ENCODE measurements around the gene TELO2.

The TELO2 gene

DNA sequence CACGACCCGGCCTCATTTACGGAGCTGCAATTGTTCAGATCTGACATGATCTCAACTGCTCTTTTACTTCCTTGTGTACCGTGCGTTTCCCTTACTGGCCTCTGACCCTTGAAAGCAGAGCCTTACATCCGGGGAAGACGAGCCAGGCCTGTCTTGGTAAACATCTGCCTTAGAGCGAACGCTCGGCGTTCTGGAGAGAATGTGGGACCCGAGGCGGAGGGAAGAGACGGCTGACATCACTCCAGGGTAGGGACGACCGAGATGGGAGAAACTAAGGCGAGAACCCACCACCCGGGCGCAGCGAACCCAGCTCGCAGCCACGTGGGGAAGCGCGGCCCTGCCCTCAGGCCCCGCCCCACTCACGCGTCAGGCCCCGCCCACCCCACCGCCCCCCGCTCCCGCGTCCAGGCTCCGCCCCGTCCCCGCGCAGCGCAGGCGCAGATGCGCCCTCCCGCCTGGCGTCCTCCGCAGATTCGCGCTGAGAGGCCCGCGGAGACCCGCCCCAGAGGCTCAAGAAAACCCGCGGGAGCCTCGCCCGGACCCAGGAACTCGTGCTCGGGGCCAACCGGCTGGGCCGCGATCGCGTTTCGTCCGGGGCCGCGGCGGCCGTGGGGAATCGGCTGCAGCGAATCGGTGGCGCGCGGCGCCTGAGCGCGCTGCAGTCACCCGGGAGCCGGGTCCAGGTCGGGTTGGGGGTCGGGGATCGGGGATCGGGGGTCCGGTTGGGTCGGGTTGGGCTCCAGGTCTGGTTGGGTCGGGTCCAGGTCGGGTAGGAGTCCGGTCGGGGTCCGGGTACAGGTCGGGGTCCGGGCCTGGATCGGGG, at the start of gene TELO2:
TELO2 (plus strand) TSS at position 438 of the 823 bp plus-strand sequence. CDS start 922 bp downstream, outside the sequence.
- peak; percentile 70 to 76 for DNase-seq (ENCODE audit: low read depth in 2 of 2)

DNA sequence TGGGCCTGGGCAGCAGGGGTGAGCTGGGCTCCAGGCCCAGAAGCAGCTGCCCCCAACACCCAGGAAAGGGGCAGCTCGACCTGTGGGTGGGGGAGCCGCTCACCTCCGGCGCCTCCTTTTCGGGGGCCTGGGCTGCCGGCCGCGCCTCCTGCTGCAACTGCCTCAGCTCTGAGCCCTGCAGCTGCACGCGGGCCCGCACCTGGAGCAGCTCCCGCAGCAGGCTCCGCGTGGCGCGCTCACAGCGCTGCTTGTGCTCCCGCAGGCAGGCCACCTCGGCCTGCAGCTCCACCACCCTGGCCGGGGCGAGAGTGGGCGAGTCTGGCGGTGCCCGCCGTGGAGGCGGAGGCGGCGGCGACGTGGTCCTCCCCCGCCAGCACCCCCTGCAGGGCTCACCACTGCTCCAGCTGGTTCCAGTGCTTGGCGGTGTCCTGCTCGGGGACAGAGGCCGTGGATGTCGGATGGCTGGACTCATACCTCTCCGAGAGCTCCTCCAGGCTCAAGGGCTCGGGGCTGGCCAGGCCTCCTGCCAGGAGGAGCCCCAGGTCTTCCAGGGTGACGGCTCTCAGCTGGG, 49.7 kb upstream of the TELO2 start:
- DNase-seq (ENCODE audit: low read depth in 2 of 2): no peak

DNA sequence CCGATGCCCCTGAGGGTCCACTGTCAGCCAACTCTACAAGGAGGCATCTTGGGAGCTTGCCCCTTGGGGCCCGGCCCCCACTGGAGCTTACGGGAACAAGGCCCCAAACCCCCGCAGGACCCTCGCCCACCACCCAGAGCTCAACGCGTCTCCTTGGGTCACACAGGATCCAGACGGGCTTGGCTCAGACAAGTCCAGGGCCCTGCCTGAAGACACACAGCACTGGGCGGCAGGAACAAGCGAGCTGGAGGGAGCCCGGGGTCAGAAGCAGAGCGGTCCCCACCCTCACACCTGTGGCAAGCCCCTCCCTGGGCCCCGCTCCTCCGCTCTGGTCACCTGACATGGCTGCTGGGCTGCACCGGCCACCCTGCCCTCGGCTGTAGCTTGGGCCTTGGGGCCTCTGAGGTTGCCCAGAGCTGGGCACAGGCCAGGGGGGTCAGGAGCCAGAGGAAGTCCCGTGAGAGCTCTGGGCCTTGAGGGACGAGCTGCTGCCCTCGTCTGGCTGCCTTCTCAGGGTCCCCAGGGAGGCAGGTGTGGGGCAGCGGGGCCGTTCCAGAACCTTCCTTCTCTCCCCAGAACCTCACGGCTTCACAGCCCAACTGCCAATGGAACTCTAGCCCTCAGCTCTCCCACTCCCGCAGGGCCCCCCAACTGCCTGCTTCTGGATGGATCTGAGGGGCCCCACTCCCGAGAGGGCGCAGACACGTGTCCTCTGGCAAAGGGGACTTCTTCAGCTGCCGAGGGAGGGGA, 49.0 kb upstream of the TELO2 start, which contains the start of gene CCDC154:
CCDC154 (minus strand) TSS at position 577 of the 750 bp plus-strand sequence; CDS start at position 343, 234 bp downstream.
- DNase-seq (ENCODE audit: low read depth in 2 of 2): no peak

DNA sequence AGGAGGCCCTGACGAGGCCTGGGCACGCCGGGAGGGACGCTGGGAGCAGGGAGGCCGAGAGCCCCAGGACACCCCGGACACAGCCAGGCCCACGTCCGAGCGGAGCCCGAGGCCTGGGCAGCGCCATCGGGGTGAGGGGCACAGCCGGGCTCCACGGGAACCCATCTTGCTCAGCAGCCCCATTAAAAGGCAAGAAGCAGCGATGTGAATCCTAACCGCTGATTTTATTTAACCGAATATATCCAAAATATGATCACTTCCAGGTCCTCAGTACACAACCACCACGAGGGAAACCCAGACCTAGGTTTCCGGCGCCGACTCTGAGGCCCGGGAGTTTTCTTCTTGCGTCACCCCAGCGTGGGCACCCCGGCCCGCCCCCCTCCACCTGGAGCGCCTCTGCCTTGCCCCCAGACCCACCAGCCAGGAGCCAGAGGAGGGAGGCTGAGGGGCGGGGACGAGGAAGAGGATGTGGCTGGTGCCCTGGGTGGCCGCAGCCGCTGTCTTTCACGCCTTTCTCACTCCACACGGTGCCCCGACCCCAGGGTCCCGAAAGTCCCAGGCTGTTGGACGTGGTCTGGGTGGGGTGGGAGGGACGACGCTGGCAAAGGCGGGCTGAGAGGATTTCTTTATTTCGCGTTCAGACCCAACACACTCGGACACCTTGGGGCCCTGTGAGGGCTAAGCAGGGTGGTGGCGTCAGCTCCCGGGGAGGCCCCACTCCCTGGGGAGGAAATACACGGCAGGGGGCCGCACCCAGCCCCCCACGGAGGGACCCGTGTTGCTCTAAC, 48.2 kb upstream of the TELO2 start:
- no peak for DNase-seq (ENCODE audit: low read depth in 2 of 2)

DNA sequence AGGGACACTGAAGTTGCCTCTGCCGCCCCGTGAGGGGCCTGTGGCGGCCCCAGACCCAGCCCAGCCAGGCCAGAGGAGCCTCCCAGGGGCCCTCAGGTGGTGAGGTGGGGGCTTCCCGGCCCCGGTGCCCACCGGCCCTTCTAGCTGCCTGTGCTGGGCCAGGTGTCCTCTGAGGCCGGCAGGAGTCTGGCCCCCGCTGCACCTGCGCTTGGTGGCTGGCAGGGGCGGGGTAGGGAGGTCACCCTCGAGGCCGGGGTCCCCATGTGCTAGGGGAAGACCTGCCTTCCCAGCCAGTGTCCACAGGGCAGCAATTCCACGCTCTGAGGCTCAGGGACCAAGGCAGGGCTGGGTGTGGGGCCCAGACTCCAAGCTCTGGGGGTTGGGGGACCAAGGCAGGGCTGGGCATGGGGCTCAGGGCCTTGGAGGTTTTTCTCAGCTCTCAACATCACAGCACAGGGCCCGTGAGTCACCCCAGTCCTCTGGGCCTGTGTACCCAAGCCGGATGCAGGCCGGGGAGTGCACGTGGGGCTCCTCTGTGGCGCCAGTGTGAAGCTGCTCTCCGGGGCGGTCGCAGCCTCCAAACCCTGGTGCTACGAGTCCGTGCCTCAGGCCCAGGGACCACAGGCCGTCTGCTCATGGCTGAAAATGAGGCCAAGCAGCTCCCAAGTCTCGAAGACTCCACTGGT, 47.5 kb upstream of the TELO2 start:
- no peak for DNase-seq (ENCODE audit: low read depth in 2 of 2)

DNA sequence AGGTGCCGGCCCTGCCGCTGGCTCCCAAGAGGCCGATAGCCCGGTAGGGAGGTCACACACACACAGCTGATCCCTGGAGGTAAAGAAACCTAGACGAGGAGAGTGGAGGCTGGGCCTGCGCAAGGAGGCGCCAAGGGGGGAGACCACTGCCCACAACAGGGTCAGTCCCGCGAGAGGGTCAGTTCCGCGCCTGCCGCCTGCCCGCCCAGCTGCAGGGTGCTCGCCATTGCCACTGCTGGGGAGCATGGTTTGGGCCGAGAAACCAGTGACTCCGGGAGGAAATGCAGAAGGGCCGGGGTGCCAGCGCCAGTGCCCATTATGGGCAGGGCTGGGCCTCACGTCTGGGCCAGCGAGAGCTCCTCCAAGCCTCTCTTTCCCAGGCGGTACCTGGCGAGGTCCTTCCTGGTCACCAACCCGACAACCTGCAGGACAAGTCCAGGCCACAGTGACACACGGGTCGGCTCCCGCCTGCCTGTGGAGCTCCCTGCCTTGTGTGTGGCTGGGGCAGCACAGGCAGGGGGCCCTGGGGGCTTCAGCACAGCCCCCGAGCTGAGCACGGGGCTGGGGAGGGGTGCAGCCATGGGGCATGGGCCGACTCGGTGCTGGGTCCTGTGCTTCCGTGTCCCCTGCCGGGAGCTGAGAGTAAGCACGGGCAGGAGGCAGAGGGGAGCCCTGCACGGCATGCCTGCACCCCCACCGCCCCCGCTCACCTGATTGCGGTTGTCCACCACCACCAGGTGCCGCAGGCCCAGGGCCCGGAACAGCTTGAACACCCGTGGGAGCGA, 46.7 kb upstream of the TELO2 start:
- DNase-seq (ENCODE audit: low read depth in 2 of 2): no peak

DNA sequence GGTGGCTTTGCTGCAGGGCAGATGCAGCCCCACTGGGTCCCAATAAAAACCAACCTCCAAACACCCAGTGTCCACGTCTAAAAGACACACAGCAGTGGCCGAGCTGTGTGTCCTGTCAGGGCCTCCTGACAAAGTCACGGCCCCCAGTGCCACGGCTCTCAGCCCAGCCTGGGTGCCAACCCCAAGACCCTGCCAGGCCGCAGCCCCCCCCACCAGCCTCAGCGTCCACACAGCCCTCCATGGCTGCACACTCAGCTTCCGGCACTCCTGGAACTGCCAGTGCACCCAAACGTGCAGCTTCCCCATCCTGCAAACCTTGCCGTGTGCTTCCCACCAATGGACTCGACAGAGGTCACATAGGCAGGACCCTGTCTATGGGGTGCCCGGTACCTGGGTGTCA, 45.2 kb upstream of the TELO2 start:
- DNase-seq (ENCODE audit: low read depth in 2 of 2): no peak

- no peak for DNase-seq (ENCODE audit: low read depth in 2 of 2)
Observed at GRCh38 chr16:1448536-1449116, 44.5 kb upstream of the TELO2 start.

GRCh38 chr16:1449201-1449788, 43.9 kb upstream of the TELO2 start:
- no peak for DNase-seq (ENCODE audit: low read depth in 2 of 2)

- no peak for DNase-seq (ENCODE audit: low read depth in 2 of 2)
Observed at GRCh38 chr16:1450218-1450617, 42.9 kb upstream of the TELO2 start.

- no peak for DNase-seq (ENCODE audit: low read depth in 2 of 2)
Observed at GRCh38 chr16:1450841-1451240, 42.3 kb upstream of the TELO2 start.

- DNase-seq (ENCODE audit: low read depth in 2 of 2): no peak
Observed at GRCh38 chr16:1451702-1452392, 41.3 kb upstream of the TELO2 start.

DNA sequence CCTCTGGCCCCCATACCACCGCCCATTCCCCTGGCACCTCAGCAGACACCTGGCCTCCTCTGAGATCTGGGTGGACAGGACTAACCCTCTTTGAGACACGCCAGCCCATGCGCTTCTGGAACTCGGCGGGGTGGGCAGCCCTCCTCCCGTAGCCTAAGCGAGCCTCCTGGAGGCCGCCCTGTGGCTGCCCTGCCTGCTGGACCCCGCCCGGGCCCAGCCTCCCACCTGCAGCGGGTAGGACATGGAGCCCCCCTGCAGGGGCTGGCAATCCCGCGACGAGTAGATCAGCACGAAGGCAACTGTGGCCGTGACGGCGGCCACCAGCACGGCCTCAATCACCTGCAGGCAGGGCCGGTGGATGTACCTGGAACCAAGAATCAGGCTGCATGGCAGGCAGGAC, 40.6 kb upstream of the TELO2 start:
- no peak for DNase-seq (ENCODE audit: low read depth in 2 of 2)

GRCh38 chr16:1453316-1453715, 39.8 kb upstream of the TELO2 start:
- DNase-seq (ENCODE audit: low read depth in 2 of 2): no peak

DNA sequence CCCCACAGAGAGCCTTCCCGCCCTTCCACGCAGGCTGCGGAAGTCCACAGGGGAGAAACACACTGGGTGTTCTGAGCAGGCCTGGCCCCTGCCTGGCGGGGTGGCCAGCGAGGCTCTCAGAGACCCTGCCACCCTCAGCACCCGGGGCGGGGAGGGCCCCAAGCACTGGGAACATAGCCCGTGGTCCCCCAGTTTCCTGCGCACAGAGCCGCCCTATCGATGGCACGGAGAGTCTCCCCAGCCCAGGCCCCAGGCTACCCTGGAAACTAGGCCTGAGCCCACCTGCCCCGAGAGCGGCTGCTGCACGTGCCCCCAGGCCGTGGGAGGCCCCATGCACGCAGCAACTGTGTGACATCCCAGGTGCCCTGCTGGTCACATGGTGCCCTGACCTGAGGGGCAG, 38.6 kb upstream of the TELO2 start:
- no peak for DNase-seq (ENCODE audit: low read depth in 2 of 2)

DNA sequence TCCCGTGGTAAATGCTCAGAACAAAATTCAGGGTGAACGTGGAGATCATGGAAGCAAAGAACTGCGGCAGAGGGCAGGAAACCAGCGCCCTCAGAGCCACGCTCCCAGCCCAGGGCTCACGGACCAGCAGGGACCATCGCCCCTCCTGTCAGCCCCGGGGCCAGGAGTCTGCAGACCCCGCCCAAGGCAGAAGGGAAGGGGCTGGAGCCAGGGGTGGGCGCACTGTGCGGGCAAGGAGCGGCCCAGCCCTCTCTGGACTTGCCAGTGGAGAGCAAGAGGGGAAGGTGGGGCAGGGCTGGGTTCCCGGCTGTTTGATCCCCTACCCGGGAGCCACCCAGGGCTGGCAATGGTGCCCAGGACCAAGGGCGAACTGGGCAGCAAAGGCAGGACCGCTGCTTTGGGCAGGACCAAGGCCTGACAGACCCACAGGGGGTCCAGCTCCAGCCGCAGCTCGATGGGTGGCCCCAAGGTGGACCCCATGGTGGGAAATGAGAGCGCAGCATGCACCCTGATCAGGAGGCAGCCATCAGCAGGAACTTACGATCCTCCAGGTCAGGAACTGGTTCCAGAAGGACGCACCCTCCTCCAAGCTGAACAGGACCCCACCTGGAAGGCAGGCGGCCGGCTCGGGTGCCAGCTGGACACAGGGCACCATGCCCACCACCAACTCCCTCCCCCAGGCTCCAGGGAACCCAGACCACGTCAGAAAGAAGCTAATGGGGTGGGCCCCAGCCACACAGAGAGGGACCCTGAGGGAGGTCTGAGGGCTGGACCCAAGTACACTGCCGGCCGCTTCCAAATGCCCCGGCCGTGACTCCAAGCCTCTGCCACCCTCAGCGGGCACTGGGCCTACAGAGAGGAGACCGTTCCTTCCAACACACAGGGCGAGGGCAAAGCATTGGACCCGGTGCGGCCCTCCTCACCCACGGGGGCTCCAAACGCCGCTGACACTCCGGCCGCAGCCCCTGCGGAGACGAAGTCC, 37.7 kb upstream of the TELO2 start:
- DNase-seq (ENCODE audit: low read depth in 2 of 2): no peak

- no peak for DNase-seq (ENCODE audit: low read depth in 2 of 2)
Observed at GRCh38 chr16:1456951-1457350, 36.2 kb upstream of the TELO2 start.
